ENCODE results near the gene PCDHGA11.
A peak's percentile ranks its signal among the peaks of the same experiment; 100 is the strongest.
"Not testable (repeated sequence)": the region's sequence is repeated elsewhere in the genome, so short reads cannot be mapped to it uniquely, and the experiment has no call there.

PCDHGA11 gene

GRCh38 chr5:141413540-141414069 is 7.2 kb upstream of the PCDHGA11 start:
- peaks cover 12% of the 10 kb centered on the region for H3K36me3 Mint-ChIP-seq

GRCh38 chr5:141414548-141415274 is 6.1 kb upstream of the PCDHGA11 start:
- Mint-ChIP-seq H3K4me3 (peak overlapping the region; percentile 47), H3K36me3 (peaks cover 12% of the 10 kb centered on the region), H3K27me3 (peaks cover 70% of the 10 kb centered on the region), H3K9me3 (peaks cover 11% of the 10 kb centered on the region), H3K4me1 (peaks cover 25% of the 10 kb centered on the region)
- not testable (repeated sequence) for H3K27ac Mint-ChIP-seq, ATAC-seq

More at GRCh38 chr5:141413540-141414069, 7.2 kb upstream of the PCDHGA11 start:
- H3K9me3 Mint-ChIP-seq: peaks cover 14% of the 10 kb centered on the region
- H3K27ac Mint-ChIP-seq: peak overlapping the region; percentile 47
- peak overlapping the region; percentile 83 for H3K4me3 Mint-ChIP-seq
- no peak for ATAC-seq
- peaks cover 76% of the 10 kb centered on the region for H3K27me3 Mint-ChIP-seq
- peaks cover 25% of the 10 kb centered on the region for H3K4me1 Mint-ChIP-seq

DNA sequence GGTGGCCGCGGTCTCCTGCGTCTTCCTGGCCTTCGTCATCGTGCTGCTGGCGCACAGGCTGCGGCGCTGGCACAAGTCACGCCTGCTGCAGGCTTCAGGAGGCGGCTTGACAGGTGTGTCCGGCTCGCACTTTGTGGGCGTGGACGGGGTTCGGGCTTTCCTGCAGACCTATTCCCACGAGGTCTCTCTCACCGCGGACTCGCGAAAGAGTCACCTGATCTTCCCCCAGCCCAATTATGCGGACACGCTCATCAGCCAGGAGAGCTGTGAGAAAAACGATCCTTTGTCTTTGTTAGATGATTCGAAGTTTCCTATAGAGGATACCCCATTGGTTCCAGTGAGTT is 5.6 kb upstream of the PCDHGA11 start:
- H3K27ac Mint-ChIP-seq, H3K36me3 Mint-ChIP-seq, ATAC-seq, H3K9me3 Mint-ChIP-seq: not testable (repeated sequence)
- peak overlapping the region; percentile 47 for H3K4me3 Mint-ChIP-seq
- H3K4me1 Mint-ChIP-seq: peaks cover 25% of the 10 kb centered on the region
- H3K27me3 Mint-ChIP-seq: peaks cover 64% of the 10 kb centered on the region

DNA sequence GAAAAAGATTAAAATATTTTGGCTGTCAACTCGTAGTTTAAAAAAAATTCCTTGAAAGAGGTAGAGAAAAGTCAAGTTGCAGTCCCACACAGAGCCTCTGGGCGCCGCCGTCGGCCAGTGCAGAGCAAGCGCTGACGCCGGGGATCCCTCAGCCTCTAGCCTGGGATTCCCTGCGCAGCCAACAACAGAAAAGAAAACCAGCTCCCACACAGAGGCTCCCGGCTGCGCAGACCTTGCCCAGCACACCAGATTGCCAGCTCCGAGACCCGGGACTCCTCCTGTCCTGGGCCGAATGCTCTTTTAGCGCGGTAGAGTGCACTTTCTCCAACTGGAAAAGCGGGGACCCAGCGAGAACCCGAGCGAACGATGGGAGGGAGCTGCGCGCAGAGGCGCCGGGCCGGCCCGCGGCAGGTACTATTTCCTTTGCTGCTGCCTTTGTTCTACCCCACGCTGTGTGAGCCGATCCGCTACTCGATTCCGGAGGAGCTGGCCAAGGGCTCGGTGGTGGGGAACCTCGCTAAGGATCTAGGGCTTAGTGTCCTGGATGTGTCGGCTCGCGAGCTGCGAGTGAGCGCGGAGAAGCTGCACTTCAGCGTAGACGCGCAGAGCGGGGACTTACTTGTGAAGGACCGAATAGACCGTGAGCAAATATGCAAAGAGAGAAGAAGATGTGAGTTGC is 3.2 kb upstream of the PCDHGA11 start, which contains the start of gene PCDHGB7:
Gene PCDHGB7 (plus strand): TSS at position 184 of the 679 bp plus-strand sequence. CDS start 183 bp downstream, at position 367.
- not testable (repeated sequence) for H3K36me3 Mint-ChIP-seq, ATAC-seq, H3K27ac Mint-ChIP-seq
- peaks cover 78% of the 10 kb centered on the region for H3K27me3 Mint-ChIP-seq
- H3K4me1 Mint-ChIP-seq: peaks cover 32% of the 10 kb centered on the region
- H3K4me3 Mint-ChIP-seq: peak within 1 kb of the TSS; percentile 75
- peaks cover 10% of the 10 kb centered on the region for H3K9me3 Mint-ChIP-seq

DNA sequence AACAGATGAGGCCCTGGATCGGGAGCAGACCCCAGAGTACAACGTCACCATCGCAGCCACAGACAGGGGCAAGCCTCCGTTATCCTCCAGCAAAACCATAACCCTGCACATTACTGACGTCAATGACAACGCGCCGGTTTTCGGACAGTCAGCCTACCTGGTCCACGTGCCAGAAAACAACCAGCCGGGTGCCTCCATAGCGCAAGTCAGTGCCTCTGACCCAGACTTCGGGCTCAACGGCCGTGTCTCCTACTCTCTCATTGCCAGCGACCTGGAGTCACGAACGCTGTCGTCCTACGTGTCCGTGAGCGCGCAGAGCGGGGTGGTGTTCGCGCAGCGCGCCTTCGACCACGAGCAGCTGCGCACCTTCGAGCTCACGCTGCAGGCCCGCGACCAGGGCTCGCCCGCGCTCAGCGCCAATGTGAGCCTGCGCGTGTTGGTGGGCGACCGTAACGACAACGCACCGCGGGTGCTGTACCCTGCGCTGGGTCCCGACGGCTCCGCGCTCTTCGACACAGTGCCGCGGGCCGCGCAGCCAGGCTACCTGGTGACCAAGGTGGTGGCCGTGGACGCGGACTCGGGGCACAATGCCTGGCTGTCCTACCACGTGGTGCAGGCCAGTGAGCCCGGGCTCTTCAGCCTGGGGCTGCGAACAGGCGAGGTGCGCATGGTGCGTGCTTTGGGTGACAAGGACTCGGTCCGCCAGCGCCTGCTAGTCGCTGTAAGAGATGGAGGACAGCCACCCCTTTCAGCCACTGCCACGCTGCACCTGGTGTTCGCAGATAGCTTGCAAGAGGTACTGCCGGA is 1.6 kb upstream of the PCDHGA11 start:
- Mint-ChIP-seq H3K36me3 (no peaks in the 10 kb centered on the region), H3K4me3 (no peak overlapping the region), H3K27ac (no peak overlapping the region), H3K4me1 (peaks cover 17% of the 10 kb centered on the region), H3K9me3 (peaks cover 13% of the 10 kb centered on the region), H3K27me3 (peaks cover 78% of the 10 kb centered on the region)
- no peak for ATAC-seq

- Mint-ChIP-seq H3K27ac (no peak overlapping the region), H3K4me1 (peaks cover 12% of the 10 kb centered on the region), H3K27me3 (peaks cover 57% of the 10 kb centered on the region)
Measured at GRCh38 chr5:141421489-141421855, 621 bp downstream of the PCDHGA11 start.

GRCh38 chr5:141422742-141423291 is 2.0 kb downstream of the PCDHGA11 start:
- no peak overlapping the region for H3K4me3 Mint-ChIP-seq
- H3K4me1 Mint-ChIP-seq: peaks cover 10% of the 10 kb centered on the region
- peaks cover 7% of the 10 kb centered on the region for H3K36me3 Mint-ChIP-seq
- H3K27me3 Mint-ChIP-seq: peaks cover 49% of the 10 kb centered on the region
- no peak for ATAC-seq
- H3K27ac Mint-ChIP-seq: no peak overlapping the region
- H3K9me3 Mint-ChIP-seq: peaks cover 13% of the 10 kb centered on the region

More at GRCh38 chr5:141421489-141421855, 621 bp downstream of the PCDHGA11 start:
- H3K9me3 Mint-ChIP-seq: peaks cover 13% of the 10 kb centered on the region
- ATAC-seq: no peak
- no peaks in the 10 kb centered on the region for H3K36me3 Mint-ChIP-seq
- H3K4me3 Mint-ChIP-seq: peak overlapping the region; percentile 75

DNA sequence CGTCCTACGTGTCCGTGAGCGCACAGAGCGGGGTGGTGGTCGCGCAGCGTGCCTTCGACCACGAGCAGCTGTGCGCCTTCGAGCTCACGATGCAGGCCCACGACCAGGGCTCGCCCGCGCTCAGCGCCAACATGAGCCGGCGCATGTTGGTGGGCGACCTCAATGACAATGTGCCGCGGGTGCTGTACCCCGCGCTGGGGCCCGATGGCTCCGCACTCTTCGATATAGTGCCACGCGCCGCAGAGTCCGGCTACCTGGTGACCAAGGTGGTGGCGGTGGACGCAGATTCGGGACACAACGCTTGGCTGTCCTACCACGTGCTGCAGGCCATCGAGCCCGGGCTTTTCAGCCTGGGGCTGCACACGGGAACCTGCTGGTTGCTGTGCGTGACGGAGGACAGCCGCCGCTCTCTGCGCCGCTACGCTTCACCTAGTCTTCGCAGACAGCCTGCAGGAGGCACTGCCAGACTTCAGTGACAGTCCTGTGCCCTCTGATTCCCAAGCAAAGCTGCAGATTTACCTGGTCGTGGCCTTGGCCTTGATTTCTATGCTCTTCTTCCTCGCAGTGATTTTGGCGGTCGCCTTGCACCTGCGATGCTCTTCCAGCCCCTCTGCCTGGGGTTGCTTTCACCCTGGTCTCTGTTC is 7.1 kb downstream of the PCDHGA11 start:
- Mint-ChIP-seq H3K27ac (no peak overlapping the region), H3K9me3 (peaks cover 8% of the 10 kb centered on the region), H3K27me3 (peaks cover 51% of the 10 kb centered on the region), H3K4me3 (no peak overlapping the region), H3K4me1 (peaks cover 19% of the 10 kb centered on the region), H3K36me3 (peaks cover 20% of the 10 kb centered on the region)
- ATAC-seq: no peak

GRCh38 chr5:141430332-141431113 is 9.7 kb downstream of the PCDHGA11 start, which contains the start of gene PCDHGA12:
Gene PCDHGA12 (plus strand): TSS chr5:141430507. CDS start chr5:141430760, 253 bp downstream.
- Mint-ChIP-seq H3K36me3 (peaks cover 25% of the 10 kb centered on the region), H3K4me3 (peak within 1 kb of the TSS; percentile 77), H3K27me3 (peaks cover 42% of the 10 kb centered on the region), H3K4me1 (peaks cover 19% of the 10 kb centered on the region), H3K9me3 (peaks cover 9% of the 10 kb centered on the region), H3K27ac (peak within 1 kb of the TSS; percentile 31)
- peak; percentile 63 for ATAC-seq

GRCh38 chr5:141431286-141431685 is 10.4 kb downstream of the PCDHGA11 start:
- peak overlapping the region; percentile 77 for H3K4me3 Mint-ChIP-seq
- H3K36me3 Mint-ChIP-seq: peaks cover 25% of the 10 kb centered on the region

GRCh38 chr5:141432308-141432707 is 11.5 kb downstream of the PCDHGA11 start:
- Mint-ChIP-seq H3K36me3 (peaks cover 20% of the 10 kb centered on the region), H3K4me3 (peak overlapping the region; percentile 77), H3K27ac (peak overlapping the region; percentile 31), H3K27me3 (peaks cover 42% of the 10 kb centered on the region), H3K4me1 (peaks cover 19% of the 10 kb centered on the region)
- not testable (repeated sequence) for H3K9me3 Mint-ChIP-seq, ATAC-seq

More at GRCh38 chr5:141431286-141431685, 10.4 kb downstream of the PCDHGA11 start:
- peaks cover 9% of the 10 kb centered on the region for H3K9me3 Mint-ChIP-seq
- peak overlapping the region; percentile 31 for H3K27ac Mint-ChIP-seq
- H3K27me3 Mint-ChIP-seq: peaks cover 42% of the 10 kb centered on the region
- ATAC-seq: peak; percentile 45
- H3K4me1 Mint-ChIP-seq: peaks cover 19% of the 10 kb centered on the region

GRCh38 chr5:141432726-141433125 is 11.9 kb downstream of the PCDHGA11 start:
- Mint-ChIP-seq H3K27me3 (peaks cover 42% of the 10 kb centered on the region), H3K4me1 (peaks cover 19% of the 10 kb centered on the region), H3K36me3 (peaks cover 18% of the 10 kb centered on the region)
- not testable (repeated sequence) for H3K9me3 Mint-ChIP-seq, H3K27ac Mint-ChIP-seq, ATAC-seq, H3K4me3 Mint-ChIP-seq

- ATAC-seq: no peak
- Mint-ChIP-seq H3K27me3 (peaks cover 32% of the 10 kb centered on the region), H3K9me3 (peaks cover 6% of the 10 kb centered on the region), H3K36me3 (peaks cover 9% of the 10 kb centered on the region), H3K4me3 (no peak overlapping the region), H3K27ac (no peak overlapping the region), H3K4me1 (peaks cover 19% of the 10 kb centered on the region)
Measured at GRCh38 chr5:141434006-141434405, 13.2 kb downstream of the PCDHGA11 start.

Data from stimulated activated memory B cell treated with anti-CD40 and anti-IgM and Interleukin-4, amounts not matched to agents 10 μg/mL and 1 μg/mL and 100 μg/mL, for 72 hours (primary cell).